ENCODE measurements around the gene CLDN20. TPM values are rescaled to one million over a fixed set of nuclear protein-coding genes. Genes with fewer than 3 reads are reported as not detected.
A peak's percentile ranks its signal among the peaks of the same experiment; 100 is the strongest.
"Not testable (repeated sequence)": the region's sequence is repeated elsewhere in the genome, so short reads cannot be mapped to it uniquely, and the experiment has no call there.

Gene CLDN20
- total RNA-seq, 2 donors from 2014 or later, result not detected

- H3K4me3 ChIP-seq, result no peak overlapping the region
- H3K9ac ChIP-seq (ENCODE audit: low read depth in 2 of 2, low read length in 2 of 2), result no peak overlapping the region
- no peaks in the 10 kb centered on the region for H3K4me1 ChIP-seq
- H3K36me3 ChIP-seq, result no peaks in the 10 kb centered on the region
- H3K27ac ChIP-seq, result no peak overlapping the region
- no peak for DNase-seq
- H3K9me3 ChIP-seq, result no peaks in the 10 kb centered on the region
- no peak for TF ChIP-seq CTCF (IDR thresholded peaks at IDR 0.05)
- intact Hi-C loops (cut with DNase I), result no loop called here
- no peaks in the 10 kb centered on the region for H3K27me3 ChIP-seq
Measured at GRCh38 chr6:155264693-155265320, 994 bp downstream of the CLDN20 start.

- TF ChIP-seq CTCF (IDR thresholded peaks at IDR 0.05), result no peak
- H3K27ac ChIP-seq, result no peak overlapping the region
- no peaks in the 10 kb centered on the region for H3K9me3 ChIP-seq
- H3K36me3 ChIP-seq, result no peaks in the 10 kb centered on the region
- intact Hi-C loops (cut with DNase I), result no loop called here
- no peaks in the 10 kb centered on the region for H3K4me1 ChIP-seq
- H3K9ac ChIP-seq (ENCODE audit: low read depth in 2 of 2, low read length in 2 of 2), result no peak overlapping the region
- H3K4me3 ChIP-seq, result no peak overlapping the region
- no peak for DNase-seq
- no peaks in the 10 kb centered on the region for H3K27me3 ChIP-seq
Measured at GRCh38 chr6:155265843-155266535, 2.2 kb downstream of the CLDN20 start.

- no peaks in the 10 kb centered on the region for H3K4me1 ChIP-seq
- H3K27ac ChIP-seq, result no peak overlapping the region
- H3K4me3 ChIP-seq, result no peak overlapping the region
- no peaks in the 10 kb centered on the region for H3K36me3 ChIP-seq
- no peak overlapping the region for H3K9ac ChIP-seq (ENCODE audit: low read depth in 2 of 2, low read length in 2 of 2)
- H3K9me3 ChIP-seq, result no peaks in the 10 kb centered on the region
- no peaks in the 10 kb centered on the region for H3K27me3 ChIP-seq
- no peak for TF ChIP-seq CTCF (IDR thresholded peaks at IDR 0.05)
- intact Hi-C loops (cut with DNase I), result no loop called here
- no peak for DNase-seq
Measured at GRCh38 chr6:155267411-155267810, 3.6 kb downstream of the CLDN20 start.

- H3K4me1 ChIP-seq; intact Hi-C loops (cut with DNase I); H3K4me3 ChIP-seq; DNase-seq; H3K27ac ChIP-seq; H3K36me3 ChIP-seq; H3K27me3 ChIP-seq; H3K9me3 ChIP-seq; H3K9ac ChIP-seq (ENCODE audit: low read depth in 2 of 2, low read length in 2 of 2): not testable (repeated sequence)
- peak; percentile 14 for TF ChIP-seq CTCF (IDR thresholded peaks at IDR 0.05)
Measured at GRCh38 chr6:155268088-155268867, 4.5 kb downstream of the CLDN20 start.

- TF ChIP-seq CTCF (IDR thresholded peaks at IDR 0.05), result no peak
- Histone ChIP-seq H3K9me3 (no peaks in the 10 kb centered on the region), H3K27me3 (no peaks in the 10 kb centered on the region), H3K27ac (no peak overlapping the region), H3K4me3 (no peak overlapping the region), H3K4me1 (no peaks in the 10 kb centered on the region), H3K9ac (ENCODE audit: low read depth in 2 of 2, low read length in 2 of 2) (no peak overlapping the region), H3K36me3 (no peaks in the 10 kb centered on the region)
- no peak for DNase-seq
- intact Hi-C loops (cut with DNase I), result no loop called here
Measured at GRCh38 chr6:155269765-155270164, 6.0 kb downstream of the CLDN20 start.
